SHP77 (cell line): ENCODE data around the gene PLXDC2.

Source experiments
- DNase-seq, 2 experiments: peaks; one replicate each; lab custom pipeline; 2025; lab: John Stamatoyannopoulos, UW

Gene PLXDC2

GRCh38 chr10:19815731-19816410, 361 bp upstream of the PLXDC2 start:
- DNase-seq: peak in 1 of 2 experiments; percentile 38

DNA sequence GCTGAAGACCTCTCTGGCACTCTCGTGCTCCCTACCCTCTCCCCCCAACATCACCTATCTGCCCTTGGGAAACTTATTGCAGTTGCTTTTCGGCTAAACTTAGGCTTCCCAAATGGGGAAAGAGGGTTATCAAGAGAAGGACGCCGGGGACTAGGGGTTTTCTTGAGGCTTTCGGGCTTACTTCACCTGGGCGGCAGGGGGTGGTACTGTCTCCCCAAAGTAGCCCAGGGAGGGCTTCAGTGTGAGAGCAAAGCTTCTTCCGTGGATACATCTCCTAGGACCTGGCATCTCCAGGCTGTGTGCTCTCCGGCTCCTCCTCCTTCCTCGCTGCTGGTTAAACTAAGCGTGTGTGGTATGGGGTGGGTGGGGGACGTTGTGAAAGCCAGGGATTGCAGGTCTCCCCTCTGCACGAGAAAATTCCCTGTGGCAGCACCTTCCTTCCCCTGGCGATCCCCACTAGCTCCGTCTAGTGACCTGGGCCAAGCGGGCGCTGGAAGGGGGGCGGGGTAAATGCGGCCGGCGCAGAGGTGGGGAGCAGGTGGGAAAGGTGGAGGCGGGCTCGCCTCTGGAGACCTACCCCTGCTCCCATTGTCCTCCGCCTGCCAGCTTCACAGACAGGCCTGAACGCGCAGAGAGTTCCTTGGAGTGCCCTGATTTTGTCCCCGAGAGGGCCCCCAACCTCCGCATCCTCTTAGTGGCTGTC, 1.1 kb downstream of the PLXDC2 start:
- DNase-seq: peak in 1 of 2 experiments; percentile 16

DNA sequence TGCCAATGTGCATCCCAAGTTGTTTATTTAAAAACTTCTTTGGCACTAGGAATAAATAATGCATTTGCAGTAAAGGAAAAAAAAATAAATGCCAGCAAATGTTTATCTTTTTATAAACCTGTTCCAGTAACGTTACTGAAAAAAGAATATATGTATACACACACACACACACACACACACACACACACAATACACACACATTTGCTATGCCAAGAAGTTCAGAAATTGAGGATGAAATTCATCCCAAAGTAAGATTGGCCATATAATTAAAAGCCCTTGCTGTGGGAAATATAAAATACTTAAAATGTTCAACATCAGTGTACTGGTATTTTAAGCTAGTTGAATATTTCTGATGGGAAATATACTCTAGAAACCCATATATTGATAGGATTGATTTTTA, 2.6 kb downstream of the PLXDC2 start:
- DNase-seq: no peak

DNA sequence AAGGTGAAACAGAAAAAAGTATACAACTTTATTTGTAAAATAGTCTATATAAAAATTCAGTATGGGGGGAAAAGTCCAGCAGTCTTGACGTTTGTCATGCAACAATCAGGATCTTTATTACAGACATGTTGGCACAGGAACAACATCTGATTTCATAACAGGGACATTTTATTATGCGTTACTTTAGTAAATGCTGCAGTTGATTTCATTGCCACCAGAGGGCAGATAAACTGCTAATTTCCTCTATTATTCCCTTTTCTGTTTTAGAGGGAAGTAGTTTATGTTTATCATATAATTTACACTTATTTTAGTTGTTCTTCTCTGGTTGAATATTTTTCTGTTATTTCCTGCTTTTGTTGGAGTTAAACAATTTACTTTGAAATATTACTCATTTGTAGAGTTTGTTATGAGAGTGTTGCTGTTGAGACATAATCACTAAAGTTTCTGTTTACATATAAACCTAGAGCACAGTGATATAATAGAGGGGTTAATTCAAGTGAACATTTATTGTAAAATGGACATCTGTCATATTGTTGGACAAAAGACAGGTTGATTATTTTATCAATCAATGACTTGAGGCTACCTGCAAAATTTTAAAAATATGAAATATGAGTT, 3.3 kb downstream of the PLXDC2 start:
- peak in 1 of 2 experiments; percentile 11 for DNase-seq

DNA sequence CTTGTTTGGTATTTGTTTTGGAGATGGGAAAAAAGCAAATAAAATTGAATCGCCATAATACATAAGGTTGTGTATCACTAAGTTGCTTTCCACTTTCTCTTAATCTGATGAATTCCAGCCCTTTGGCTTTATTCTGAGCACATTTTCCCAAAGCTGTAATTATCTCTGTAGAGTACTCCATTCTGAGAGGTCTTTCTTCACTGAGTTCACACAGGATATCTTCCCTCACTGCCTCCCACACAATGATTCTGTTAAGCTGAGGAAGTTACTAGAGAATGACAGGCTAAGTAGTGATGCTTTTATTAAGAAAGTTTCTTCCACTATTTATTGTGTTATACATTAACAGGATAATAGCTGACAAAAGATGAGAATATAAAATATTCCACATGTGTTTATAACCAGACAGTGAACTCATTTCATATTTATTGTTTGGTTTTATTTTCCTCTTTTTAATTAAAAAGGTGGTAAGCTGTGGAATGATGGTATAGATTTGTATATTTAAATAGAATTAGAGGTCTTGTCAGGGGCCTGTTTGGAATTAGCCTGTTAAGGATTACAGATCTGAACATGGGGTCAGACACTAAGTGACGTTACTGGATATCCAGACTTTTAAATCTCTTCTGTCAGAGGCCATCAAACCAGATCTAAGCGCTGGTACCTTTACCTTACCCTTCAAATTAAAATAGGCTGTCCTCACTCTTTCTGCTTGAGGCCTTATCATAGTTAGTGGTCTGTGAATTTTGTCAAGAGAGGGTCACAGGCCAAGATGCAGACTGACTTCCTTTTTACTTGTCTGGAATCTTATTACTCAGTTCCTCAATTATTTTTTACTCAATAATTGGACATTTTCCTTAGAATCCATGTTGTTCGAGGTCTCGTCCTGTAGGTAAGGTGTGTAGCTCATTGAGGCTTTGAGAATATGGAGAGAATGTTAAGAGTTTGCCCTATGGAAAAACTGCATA, 8.4 kb downstream of the PLXDC2 start:
- no peak for DNase-seq

GRCh38 chr10:19825700-19826099, 9.5 kb downstream of the PLXDC2 start:
- no peak for DNase-seq

DNA sequence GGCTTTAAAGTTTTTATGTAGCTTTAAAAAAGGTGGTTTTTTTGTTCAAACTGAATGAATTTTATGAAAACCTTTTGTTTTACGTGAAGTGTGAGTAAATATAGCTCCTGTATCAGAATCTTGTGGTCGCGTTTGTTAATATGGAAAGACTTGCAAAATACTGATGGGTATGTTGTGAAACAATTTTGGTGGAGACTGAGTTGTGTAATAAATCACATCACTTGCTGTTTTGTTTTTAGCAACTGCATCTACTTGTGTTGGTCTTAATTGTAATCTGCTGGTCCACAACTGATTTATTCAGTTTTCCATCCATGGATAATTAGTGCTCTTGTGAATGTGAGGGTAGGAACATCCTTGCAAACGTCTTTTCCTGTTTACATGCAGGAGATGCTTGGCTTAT, 10.5 kb downstream of the PLXDC2 start:
- DNase-seq: no peak

DNA sequence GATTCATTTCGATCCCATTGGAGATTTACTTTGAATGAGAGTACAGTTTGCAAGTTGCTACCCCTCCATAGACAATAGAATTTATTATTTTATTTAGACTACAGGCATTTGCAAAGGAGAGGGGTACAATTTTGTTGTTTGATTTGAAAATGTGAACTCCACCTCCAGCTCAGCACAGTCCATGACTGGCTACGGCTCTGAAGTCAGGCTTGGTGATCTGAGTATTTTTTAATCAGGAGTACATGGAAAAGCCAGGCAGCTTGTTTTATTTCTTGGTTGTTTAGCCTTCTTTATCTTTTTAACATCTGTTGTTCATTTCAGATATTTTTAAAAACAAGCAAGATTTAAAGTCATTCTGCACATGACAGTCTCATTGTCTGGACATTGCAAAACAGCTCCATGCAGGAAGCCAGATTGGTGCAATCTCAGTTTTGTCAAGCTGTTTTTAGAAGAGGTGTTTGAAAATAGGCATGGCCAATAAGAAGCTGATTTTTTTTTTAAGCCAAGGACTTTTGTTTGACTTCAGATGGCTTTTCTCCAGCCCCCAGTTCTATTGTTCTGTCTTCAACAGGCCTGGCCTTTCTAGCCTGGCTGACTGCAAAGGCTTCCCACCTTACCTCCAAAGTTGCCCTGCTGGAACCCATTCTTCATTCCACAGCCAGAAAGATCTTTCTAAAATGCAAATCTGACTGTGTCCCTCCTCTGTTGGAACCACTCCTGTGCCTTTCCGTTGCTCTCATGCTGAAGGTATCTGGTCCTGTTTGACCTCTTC, 12.2 kb downstream of the PLXDC2 start:
- no peak for DNase-seq

DNA sequence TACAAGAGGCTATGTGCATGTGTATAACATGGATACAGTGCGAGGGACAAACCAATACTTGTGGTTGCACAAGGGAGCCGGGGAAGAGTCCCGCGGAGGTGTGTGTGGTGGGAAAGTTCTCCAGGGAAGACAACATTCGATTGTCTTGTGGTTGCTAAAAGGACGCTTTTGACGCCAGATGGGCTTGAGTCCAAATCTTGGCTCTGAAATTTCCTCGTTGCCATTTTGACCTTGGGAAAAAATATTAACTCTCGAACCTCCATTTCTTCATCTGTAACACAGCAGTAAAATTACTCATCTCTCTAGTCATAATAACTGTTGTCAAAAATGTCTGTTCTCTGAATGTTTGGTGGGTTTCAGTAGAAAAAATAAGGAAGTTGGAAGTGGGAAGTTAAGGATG, 16.5 kb downstream of the PLXDC2 start:
- no peak for DNase-seq

- DNase-seq: no peak
Observed at GRCh38 chr10:19833170-19833824, 17.1 kb downstream of the PLXDC2 start.

GRCh38 chr10:19835952-19836351, 19.7 kb downstream of the PLXDC2 start:
- no peak for DNase-seq

- no peak for DNase-seq
Observed at GRCh38 chr10:19839090-19839489, 22.9 kb downstream of the PLXDC2 start.

GRCh38 chr10:19839552-19839951, 23.3 kb downstream of the PLXDC2 start:
- DNase-seq: no peak

- no peak for DNase-seq
Observed at GRCh38 chr10:19840776-19841175, 24.5 kb downstream of the PLXDC2 start.

DNA sequence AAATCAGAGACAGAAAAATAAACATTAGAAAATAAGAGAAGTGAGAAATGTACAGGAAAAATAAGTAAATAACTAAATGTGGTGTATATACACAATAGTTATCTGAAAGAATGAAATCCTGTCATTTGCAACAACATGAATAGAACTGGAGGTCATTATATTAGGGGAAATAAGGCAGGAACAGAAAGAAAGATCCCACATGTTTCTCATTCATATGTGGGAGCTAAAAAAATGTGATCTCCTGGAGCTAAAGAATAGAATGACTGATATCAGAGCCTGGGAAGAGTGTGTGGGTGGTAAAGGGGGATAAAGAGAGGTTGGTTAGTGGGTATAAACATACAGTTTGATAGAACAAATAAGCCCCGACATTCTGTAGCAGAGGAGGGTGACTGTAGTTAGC, 27.3 kb downstream of the PLXDC2 start:
- DNase-seq: no peak

DNA sequence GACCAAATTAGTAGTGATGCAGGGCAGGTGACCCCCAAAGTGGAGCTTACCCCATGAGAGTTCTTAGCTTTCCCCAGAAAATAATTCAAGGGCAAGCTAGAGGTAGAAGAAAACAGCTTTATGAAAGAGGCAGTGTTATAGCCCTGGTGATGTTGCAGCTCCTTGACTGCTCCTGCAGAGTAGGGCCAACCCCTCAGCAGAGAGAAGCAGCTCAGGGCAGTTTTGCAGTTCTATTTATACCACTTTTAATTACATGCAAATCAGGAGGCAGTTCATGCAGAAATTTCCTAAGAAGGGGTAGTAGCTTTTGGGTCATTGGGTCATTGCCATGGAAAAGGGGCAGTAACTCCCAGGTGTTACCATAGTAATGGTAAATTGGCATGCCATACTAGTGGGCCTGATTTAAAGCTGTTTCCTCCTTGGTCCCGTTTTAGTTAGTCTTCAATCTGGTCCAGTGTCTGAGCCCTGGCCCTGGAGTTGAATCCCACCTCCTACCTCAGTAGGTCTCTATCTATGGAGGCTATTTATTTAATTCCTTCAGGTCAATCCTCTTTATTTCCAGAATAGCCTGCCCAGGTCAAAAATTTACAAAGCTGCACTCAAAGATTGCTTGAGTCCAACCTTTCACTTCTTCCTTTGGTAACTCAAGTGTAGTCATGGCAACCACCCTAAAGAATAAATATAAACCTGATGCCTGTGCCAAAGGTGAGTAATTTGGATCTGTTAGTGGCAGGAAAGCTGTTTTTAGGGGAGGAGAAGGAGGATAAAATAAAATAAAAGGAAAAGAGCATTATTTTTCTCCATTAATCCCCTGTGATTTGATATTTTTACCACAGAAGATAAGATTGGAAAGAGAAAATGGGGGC, 29.5 kb downstream of the PLXDC2 start:
- no peak for DNase-seq

DNA sequence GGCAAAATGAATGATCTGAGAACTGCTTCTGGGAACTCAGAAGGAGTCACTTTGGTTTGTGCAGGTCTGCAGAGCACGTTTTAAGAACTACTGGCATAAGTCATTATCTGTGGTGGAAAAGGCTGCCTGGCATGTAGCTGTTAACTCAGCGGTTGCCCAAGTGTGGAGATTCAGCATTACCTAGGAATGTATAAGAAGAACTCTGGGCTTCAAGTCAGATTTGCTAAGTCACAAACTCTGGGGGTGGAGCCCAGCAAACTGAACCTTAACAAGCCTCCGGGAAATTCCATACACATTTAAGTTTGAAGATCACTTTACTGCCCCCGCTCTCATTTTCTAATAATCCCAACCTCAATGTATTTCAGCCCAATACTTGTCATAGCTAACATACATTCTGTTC, 31.1 kb downstream of the PLXDC2 start:
- no peak for DNase-seq

GRCh38 chr10:19848226-19848985, 32.2 kb downstream of the PLXDC2 start:
- DNase-seq: no peak

GRCh38 chr10:19853831-19854230, 37.6 kb downstream of the PLXDC2 start:
- DNase-seq: no peak
